Testis (tissue), 3 donors: Measurements from ENCODE around the gene FANCE. TPM values are rescaled to one million over a fixed set of nuclear protein-coding genes. Genes with fewer than 3 reads are reported as not detected.

Experiments
- DNase-seq: peaks from one replicate; pipeline ENCODE4 v3.0.0-alpha.2; 2019
- H3K27ac ChIP-seq, 2 donors: fragments of 200-600 bp; sonication (generic); one replicate each; pipeline ENCODE4 v1.5.1; 2019
- H3K27me3 ChIP-seq: fragments of 200-600 bp; sonication (generic); one replicate; pipeline ENCODE4 v1.5.1; 2019
- H3K36me3 ChIP-seq: fragments of 200-600 bp; sonication (generic); one replicate; pipeline ENCODE4 v1.5.1; 2017; ENCODE audit warnings: low read depth; ENCODE audit errors: missing control alignments
- H3K4me1 ChIP-seq: fragments of 200-600 bp; sonication (generic); one replicate; pipeline ENCODE4 v1.5.1; 2019
- H3K4me3 ChIP-seq, 2 donors: fragments of 200-600 bp; sonication (generic); one replicate each; pipeline ENCODE4 v1.5.1; 2017 to 2019
- H3K9me3 ChIP-seq: fragments of 200-600 bp; sonication (generic); one replicate; pipeline ENCODE4 v1.5.1; 2017
- POLR2A ChIP-seq: fragments of 450-650 bp; IDR thresholded peaks from one replicate; pipeline ENCODE4 v1.6.1; 2017; ENCODE audit warnings: antibody characterized with exemption, mild to moderate bottlenecking, moderate library complexity
- WGBS, 2 donors: methylation state at CpG; one replicate each; pipeline ENCODE4 v1.1.5; 2018; 5-methylcytosine and 5-hydroxymethylcytosine counted together
- intact Hi-C: fragments of 100-400 bp; cut with DNase I; formaldehyde crosslinking; loops from one replicate; pipeline ENCODE4 v1.15.1; 2023; ENCODE audit warnings: low total_unique reads
- polyA plus RNA-seq: library from polyadenylated mRNA; stranded (reverse); fragments of 350-450 nt; fragmentation: Illumina TruSeq; extraction: RNeasy Lipid Tissue Mini Kit (QIAGEN cat#74804); gene quantifications from one replicate; pipeline ENCODE4 v1.2.3, GENCODE V29; 2014; ENCODE audit warnings: low read depth, low replicate concordance; ENCODE audit not compliant: insufficient read depth
- total RNA-seq, 2 donors: library from RNA; depleted of rRNA; stranded (reverse); fragments of >200 nt; gene quantifications; one replicate each; pipeline ENCODE4 v1.2.3, GENCODE V29; 2016
- TF ChIP-seq, protein P1 (sequence below), 3 experiments: fragments of 450-650 bp in 2 of 3; fragments of 200-600 bp in 1 of 3; sonication (generic) in 1 of 3; IDR thresholded peaks; one replicate each; pipeline ENCODE4 v1.5.1; 2016 to 2019; ENCODE audit warnings: antibody characterized with exemption in 3 of 3, mild to moderate bottlenecking in 2 of 3, moderate library complexity in 1 of 3

FANCE gene
- total and polyA plus RNA-seq, 3 donors from 2014 or later = 14.1 to 18.0 (median 15.0) TPM

DNA sequence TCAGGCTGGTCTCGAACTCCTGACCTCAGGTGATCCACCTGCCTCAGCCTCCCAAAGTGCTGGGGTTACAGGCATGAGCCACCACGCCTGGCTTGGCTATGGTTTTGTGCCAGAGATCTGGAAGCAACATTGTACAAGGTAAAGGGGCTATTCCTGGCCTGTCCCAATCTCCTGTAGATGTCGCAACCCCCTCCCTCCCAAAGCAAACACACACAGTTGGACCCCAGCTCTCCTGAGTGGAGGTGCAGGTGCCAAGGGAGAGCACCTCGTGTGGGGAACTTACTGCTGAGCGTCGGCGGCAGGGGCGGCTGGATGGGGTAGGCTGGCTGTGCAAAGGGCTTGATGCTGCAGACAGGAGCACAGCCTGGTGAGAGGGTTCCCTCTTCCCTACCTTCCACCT, 24.9 kb downstream of the FANCE start:
- WGBS, 2 donors = 86 to 90% methylated on average over 6 to 8 of the region's 8 CpGs
- H3K4me3 ChIP-seq = no peak overlapping the region
- no peaks in the 10 kb centered on the region for H3K27me3 ChIP-seq
- no peak overlapping the region for H3K27ac ChIP-seq
- TF ChIP-seq, protein P1, sequence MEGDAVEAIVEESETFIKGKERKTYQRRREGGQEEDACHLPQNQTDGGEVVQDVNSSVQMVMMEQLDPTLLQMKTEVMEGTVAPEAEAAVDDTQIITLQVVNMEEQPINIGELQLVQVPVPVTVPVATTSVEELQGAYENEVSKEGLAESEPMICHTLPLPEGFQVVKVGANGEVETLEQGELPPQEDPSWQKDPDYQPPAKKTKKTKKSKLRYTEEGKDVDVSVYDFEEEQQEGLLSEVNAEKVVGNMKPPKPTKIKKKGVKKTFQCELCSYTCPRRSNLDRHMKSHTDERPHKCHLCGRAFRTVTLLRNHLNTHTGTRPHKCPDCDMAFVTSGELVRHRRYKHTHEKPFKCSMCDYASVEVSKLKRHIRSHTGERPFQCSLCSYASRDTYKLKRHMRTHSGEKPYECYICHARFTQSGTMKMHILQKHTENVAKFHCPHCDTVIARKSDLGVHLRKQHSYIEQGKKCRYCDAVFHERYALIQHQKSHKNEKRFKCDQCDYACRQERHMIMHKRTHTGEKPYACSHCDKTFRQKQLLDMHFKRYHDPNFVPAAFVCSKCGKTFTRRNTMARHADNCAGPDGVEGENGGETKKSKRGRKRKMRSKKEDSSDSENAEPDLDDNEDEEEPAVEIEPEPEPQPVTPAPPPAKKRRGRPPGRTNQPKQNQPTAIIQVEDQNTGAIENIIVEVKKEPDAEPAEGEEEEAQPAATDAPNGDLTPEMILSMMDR (IDR thresholded peaks at IDR 0.05) = no peak
- TF ChIP-seq POLR2A = no peak
- H3K9me3 ChIP-seq = no peaks in the 10 kb centered on the region
- DNase-seq = no peak
- peaks cover 12% of the 10 kb centered on the region for H3K4me1 ChIP-seq
- H3K36me3 ChIP-seq = no peaks in the 10 kb centered on the region
- intact Hi-C loops = no loop called here

DNA sequence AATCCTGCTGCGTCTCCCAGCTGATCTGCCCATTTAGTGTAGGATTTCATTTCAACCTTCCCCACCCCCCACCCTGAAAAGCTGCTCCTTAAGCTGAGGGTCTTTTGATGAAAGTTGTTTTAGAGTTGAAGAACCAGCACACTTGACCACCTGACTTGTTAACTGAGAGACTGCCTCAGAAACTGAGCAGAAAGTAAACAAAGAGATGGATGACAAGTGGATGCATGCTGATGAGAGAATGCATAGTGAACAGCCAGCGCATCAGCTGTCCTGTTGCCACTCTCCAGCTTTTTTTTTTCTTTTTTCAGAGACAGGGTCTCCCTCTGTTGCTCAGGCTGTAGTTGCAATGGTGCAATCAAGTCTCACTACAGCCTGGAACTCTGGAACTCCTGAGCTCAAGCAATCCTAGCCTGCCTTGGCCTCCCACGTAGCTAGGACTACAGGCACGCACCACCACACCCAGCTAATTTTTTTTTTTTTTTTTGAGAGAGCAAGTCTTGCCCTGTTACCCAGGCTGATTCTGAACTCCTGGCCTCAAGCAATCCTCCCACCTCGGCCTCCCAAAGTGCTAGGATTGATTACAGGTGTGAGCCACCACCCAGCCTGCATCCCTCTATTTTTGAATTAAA, 25.5 kb downstream of the FANCE start:
- Histone ChIP-seq H3K9me3 (no peaks in the 10 kb centered on the region), H3K36me3 (no peaks in the 10 kb centered on the region)
- TF ChIP-seq POLR2A = no peak
- TF ChIP-seq, protein P1 (IDR thresholded peaks at IDR 0.05) = no peak

DNA sequence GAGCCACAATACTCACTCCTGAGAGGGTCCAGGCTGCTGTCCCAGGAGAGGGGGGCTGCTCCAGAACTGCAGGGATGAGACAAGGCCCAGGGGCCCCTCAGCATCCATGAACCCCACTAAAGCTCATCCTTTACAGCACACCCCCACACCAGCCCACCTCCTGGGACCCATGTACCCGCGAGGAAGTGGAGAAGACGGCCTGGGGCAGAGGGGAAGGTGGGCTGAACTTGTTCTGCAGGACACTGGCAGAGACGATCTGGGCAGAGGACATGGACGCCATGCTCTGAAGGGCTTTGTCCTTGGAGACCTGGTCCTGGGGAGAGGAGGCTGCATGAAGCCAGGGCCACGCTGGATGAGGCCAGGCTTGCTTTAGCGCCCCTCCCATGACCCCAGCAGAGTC, 26.1 kb downstream of the FANCE start:
- no peaks in the 10 kb centered on the region for H3K36me3 ChIP-seq

More for the DNA sequence above, 25.5 kb downstream of the FANCE start:
- peaks cover 8% of the 10 kb centered on the region for H3K4me1 ChIP-seq
- intact Hi-C loops = no loop called here
- no peak for DNase-seq
- H3K27ac ChIP-seq = no peak overlapping the region
- 93 to 98% methylated on average over 5 of the region's 5 CpGs for WGBS, 2 donors
- H3K4me3 ChIP-seq = no peak overlapping the region
- no peaks in the 10 kb centered on the region for H3K27me3 ChIP-seq

DNA sequence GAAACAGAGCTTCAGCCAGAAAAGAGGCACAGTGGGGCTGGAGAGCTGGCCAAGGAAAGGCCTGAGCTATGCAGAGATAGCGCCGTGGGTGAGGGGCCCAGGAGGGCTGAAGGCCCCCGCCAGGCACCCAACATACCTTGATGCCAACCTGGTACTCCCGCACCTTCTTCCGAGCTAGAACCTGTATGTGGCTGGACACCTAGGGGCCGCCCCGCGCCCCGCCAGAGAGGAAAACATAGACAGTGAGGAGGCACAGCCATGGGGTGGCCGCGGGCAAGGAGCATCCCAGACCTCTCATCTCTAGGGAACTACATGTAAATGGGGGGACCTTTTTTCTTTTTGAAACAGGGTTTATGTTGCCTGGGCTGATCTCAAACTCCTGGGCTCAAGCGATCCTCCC, 28.0 kb downstream of the FANCE start:
- TF ChIP-seq POLR2A = no peak
- TF ChIP-seq, protein P1 (IDR thresholded peaks at IDR 0.05) = no peak
- Histone ChIP-seq H3K27me3 (no peaks in the 10 kb centered on the region), H3K36me3 (no peaks in the 10 kb centered on the region), H3K9me3 (no peaks in the 10 kb centered on the region), H3K4me1 (peaks cover 13% of the 10 kb centered on the region), H3K27ac (no peak overlapping the region), H3K4me3 (no peak overlapping the region)
- WGBS, 2 donors = 93 to 96% methylated on average over 11 to 12 of the region's 12 CpGs
- no peak for DNase-seq
- intact Hi-C loops = no loop called here

More for the DNA sequence above, 26.1 kb downstream of the FANCE start:
- H3K27me3 ChIP-seq = no peaks in the 10 kb centered on the region
- intact Hi-C loops = no loop called here
- H3K9me3 ChIP-seq = no peaks in the 10 kb centered on the region
- TF ChIP-seq POLR2A = no peak
- TF ChIP-seq, protein P1 (IDR thresholded peaks at IDR 0.05) = no peak
- H3K27ac ChIP-seq = no peak overlapping the region
- H3K4me3 ChIP-seq = no peak overlapping the region
- peaks cover 8% of the 10 kb centered on the region for H3K4me1 ChIP-seq
- 79 to 92% methylated on average over 7 of the region's 7 CpGs for WGBS, 2 donors
- DNase-seq = no peak

DNA sequence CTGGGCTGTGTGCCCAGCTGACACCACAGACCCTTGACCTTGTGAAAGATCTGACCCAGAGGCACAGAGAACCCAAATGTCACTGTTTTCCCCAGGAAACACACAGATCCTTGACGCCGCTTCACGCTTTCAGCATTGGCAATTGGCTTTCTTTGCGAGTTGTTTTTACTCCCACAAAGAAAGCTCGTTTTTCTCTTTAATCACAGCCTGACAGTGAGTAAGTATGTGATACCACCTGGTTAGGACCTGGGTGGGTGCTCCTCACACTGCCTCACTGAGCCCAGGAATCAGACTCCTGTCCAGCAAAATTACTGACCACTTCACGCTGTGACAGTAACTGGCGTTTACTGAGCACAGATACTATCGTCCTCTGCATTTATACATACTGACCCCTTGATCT, 29.1 kb downstream of the FANCE start:
- Histone ChIP-seq H3K4me3 (no peak overlapping the region), H3K36me3 (no peaks in the 10 kb centered on the region), H3K27me3 (no peaks in the 10 kb centered on the region), H3K27ac (no peak overlapping the region), H3K9me3 (no peaks in the 10 kb centered on the region), H3K4me1 (peaks cover 23% of the 10 kb centered on the region)
- intact Hi-C loops = no loop called here
- WGBS, 2 donors = 66 to 67% methylated on average over 8 of the region's 8 CpGs
- TF ChIP-seq, protein P1 (IDR thresholded peaks at IDR 0.05) = no peak
- no peak for TF ChIP-seq POLR2A
- DNase-seq = no peak
